Neural progenitor cell (in vitro differentiated cells): ENCODE measurements around the gene IL2RA. TPM values are rescaled to one million over a fixed set of nuclear protein-coding genes. Genes with fewer than 3 reads are reported as not detected.

ENCODE experiments used
- DNase-seq: peaks from one replicate; pipeline ENCODE4 v3.0.0-alpha.2; 2016; ENCODE audit warnings: low spot score
- H2AFZ ChIP-seq: fragments of 200-600 bp; sonication (generic); replicated peaks from 2 replicates; pipeline ENCODE4 v1.6.1; 2016; ENCODE audit warnings: antibody characterized with exemption
- H3F3A ChIP-seq: fragments of 200-600 bp; sonication (generic); 2 replicates; pipeline ENCODE4 v1.6.1; 2016; ENCODE audit warnings: antibody characterized with exemption, low read depth
- H3K27ac ChIP-seq: fragments of 200-600 bp; sonication (generic); 2 replicates; pipeline ENCODE4 v1.5.1; 2016; ENCODE audit warnings: mild to moderate bottlenecking
- H3K27me3 ChIP-seq: fragments of 200-600 bp; sonication (generic); 2 replicates; pipeline ENCODE4 v1.6.1; 2016; ENCODE audit warnings: mild to moderate bottlenecking, moderate library complexity
- H3K36me3 ChIP-seq: fragments of 200-600 bp; sonication (generic); 2 replicates; pipeline ENCODE4 v1.5.1; 2016
- H3K4me1 ChIP-seq: fragments of 200-600 bp; sonication (generic); 2 replicates; pipeline ENCODE4 v1.6.1; 2016; ENCODE audit warnings: mixed run types
- H3K4me2 ChIP-seq: fragments of 200-600 bp; sonication (generic); 2 replicates; pipeline ENCODE4 v1.6.1; 2016
- H3K4me3 ChIP-seq: fragments of 200-600 bp; sonication (generic); 2 replicates; pipeline ENCODE4 v1.5.1; 2016
- H3K79me2 ChIP-seq: fragments of 200-600 bp; sonication (generic); 2 replicates; pipeline ENCODE4 v1.6.1; 2016; ENCODE audit warnings: low read depth
- H3K9ac ChIP-seq: fragments of 200-600 bp; sonication (generic); 2 replicates; pipeline ENCODE4 v1.6.1; 2016
- H3K9me3 ChIP-seq: fragments of 200-600 bp; sonication (generic); 2 replicates; pipeline ENCODE4 v1.5.1; 2016; ENCODE audit warnings: low read depth
- H4K20me1 ChIP-seq: fragments of 200-600 bp; sonication (generic); 2 replicates; pipeline ENCODE4 v1.6.1; 2016; ENCODE audit warnings: low read depth
- H3K27ac Mint-ChIP-seq: 3 replicates; pipeline ENCODE4 v1.8.0; 2021; ENCODE audit warnings: mixed read lengths
- H3K27me3 Mint-ChIP-seq: 2 replicates; pipeline ENCODE4 v1.8.0; 2022; ENCODE audit warnings: low read depth, mild to moderate bottlenecking, inconsistent platforms, moderate library complexity, mixed read lengths; ENCODE audit not compliant: insufficient read depth
- H3K36me3 Mint-ChIP-seq: 3 replicates; pipeline ENCODE4 v1.8.0; 2021; ENCODE audit warnings: mixed read lengths
- H3K4me1 Mint-ChIP-seq: 3 replicates; pipeline ENCODE4 v1.8.0; 2021; ENCODE audit warnings: mixed read lengths
- H3K4me3 Mint-ChIP-seq: 3 replicates; pipeline ENCODE4 v1.8.0; 2021; ENCODE audit warnings: mild to moderate bottlenecking, moderate library complexity, mixed read lengths
- H3K9me3 Mint-ChIP-seq: 3 replicates; pipeline ENCODE4 v1.8.0; 2020; ENCODE audit warnings: mixed read lengths
- CTCF ChIP-seq: fragments of 200-600 bp; sonication (generic); IDR thresholded peaks from 2 replicates; pipeline ENCODE4 v1.5.1; 2017; ENCODE audit warnings: antibody characterized with exemption, mild to moderate bottlenecking
- EZH2 ChIP-seq: fragments of 200-600 bp; sonication (generic); IDR thresholded peaks from 2 replicates; pipeline ENCODE4 v1.6.1; 2017; ENCODE audit warnings: antibody characterized with exemption, mild to moderate bottlenecking, moderate library complexity
- EZH2phosphoT487 ChIP-seq: fragments of 200-600 bp; sonication (generic); IDR thresholded peaks from 2 replicates; pipeline ENCODE4 v1.6.1; 2017; ENCODE audit warnings: antibody characterized with exemption
- total RNA-seq: library from RNA; depleted of rRNA; stranded (reverse); fragments of >200 nt; gene quantifications from 2 replicates; pipeline ENCODE4 v1.2.3, GENCODE V29; 2015; ENCODE audit warnings: low replicate concordance

IL2RA gene
- total RNA-seq, 1 donor from 2014 or later = not detected

DNA sequence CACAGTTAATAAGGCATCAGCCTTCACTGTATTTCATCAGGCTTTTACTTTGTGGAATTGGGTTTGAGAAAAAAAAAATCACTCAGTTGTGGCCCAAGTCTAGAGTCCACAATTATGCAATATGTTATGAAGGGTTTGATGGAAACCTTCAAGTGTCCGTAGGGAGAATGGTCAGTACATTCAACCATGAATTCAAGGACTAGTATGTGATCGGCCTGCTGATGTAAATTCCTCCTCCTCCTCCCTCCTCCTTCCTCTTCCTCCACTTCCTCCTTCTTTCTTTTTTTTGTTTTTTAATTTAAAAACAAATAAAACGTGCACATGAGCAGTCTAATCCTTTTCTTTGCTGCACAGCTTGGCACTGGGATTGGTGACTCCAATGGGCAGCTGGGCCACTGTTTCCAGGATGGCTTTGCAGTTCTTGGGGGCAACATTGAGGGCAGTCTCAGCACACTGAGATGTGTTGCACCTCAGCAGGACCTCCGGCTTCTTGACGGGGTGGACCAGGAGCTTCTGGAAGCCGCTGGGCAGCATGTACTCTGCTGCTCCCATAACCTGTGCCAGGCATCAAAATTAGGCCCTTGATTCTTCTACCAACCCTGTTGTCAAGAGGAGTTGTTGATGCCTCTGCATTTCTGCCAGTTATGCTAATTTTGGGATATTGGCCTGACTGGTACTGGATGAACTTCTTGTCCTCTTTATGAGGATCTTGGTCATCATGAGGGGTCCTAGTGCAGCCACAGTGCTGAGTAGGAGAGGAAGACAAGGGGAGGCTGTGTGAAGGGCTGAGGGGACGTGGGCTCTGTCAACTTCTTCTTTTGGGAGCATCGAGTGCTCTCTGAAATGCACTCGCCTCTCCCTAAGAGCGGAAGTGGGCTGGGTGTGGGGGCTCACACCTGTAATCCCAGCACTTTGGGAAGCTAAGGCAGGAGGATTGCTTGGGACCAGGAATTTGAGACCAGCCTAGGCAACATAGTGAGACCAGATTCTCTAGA lies 9.3 kb upstream of the IL2RA start:
- Histone ChIP-seq H4K20me1 (no peaks in the 10 kb centered on the region), H3K27me3 (no peaks in the 10 kb centered on the region), H3K4me3 (no peak overlapping the region), H3K79me2 (no peaks in the 10 kb centered on the region), H3K9ac (no peak overlapping the region), H3K9me3 (no peaks in the 10 kb centered on the region), H3F3A (no peaks in the 10 kb centered on the region), H3K4me1 (peaks cover 4% of the 10 kb centered on the region), H3K4me2 (no peak overlapping the region), H3K27ac (no peak overlapping the region), H2AFZ (no peak overlapping the region), H3K36me3 (no peaks in the 10 kb centered on the region)
- no peaks in the 10 kb centered on the region for H3K36me3 Mint-ChIP-seq
- TF ChIP-seq EZH2phosphoT487 = no peak
- peaks cover 7% of the 10 kb centered on the region for H3K27me3 Mint-ChIP-seq
- H3K4me1 Mint-ChIP-seq = peaks cover 6% of the 10 kb centered on the region
- no peak overlapping the region for H3K4me3 Mint-ChIP-seq
- H3K27ac Mint-ChIP-seq = no peak overlapping the region
- DNase-seq = no peak
- no peaks in the 10 kb centered on the region for H3K9me3 Mint-ChIP-seq

DNA sequence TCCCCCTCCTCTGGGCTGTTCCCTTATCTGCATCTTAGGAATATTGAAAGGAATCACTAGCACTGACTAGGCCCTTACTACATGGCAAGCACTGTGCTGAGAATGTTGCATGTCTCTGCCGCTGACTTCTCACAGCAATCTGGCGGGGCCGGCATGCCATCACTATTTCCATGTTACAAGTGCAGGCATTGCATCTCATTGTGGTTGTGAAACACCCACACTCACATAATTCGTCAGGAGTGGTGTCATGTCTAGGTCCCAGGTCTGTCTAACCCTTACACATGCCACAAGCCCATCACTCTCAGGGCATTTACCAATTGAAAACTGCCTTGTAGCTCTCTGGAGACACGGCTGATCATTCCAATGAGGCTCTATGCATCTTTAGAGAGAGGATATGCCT lies 8.5 kb upstream of the IL2RA start:
- Histone ChIP-seq H3K79me2 (no peaks in the 10 kb centered on the region), H3K36me3 (no peaks in the 10 kb centered on the region), H3K9ac (no peak overlapping the region), H3K4me1 (peaks cover 4% of the 10 kb centered on the region), H3K4me3 (no peak overlapping the region), H3K27me3 (no peaks in the 10 kb centered on the region), H3F3A (no peaks in the 10 kb centered on the region), H3K27ac (no peak overlapping the region), H2AFZ (no peak overlapping the region), H3K4me2 (no peak overlapping the region), H3K9me3 (no peaks in the 10 kb centered on the region), H4K20me1 (no peaks in the 10 kb centered on the region)
- no peak for TF ChIP-seq CTCF
- no peak for TF ChIP-seq EZH2phosphoT487
- TF ChIP-seq EZH2 = no peak
- no peak for DNase-seq
- Mint-ChIP-seq H3K36me3 (no peaks in the 10 kb centered on the region), H3K4me3 (no peak overlapping the region), H3K9me3 (no peaks in the 10 kb centered on the region), H3K4me1 (peaks cover 6% of the 10 kb centered on the region), H3K27ac (no peak overlapping the region), H3K27me3 (peaks cover 7% of the 10 kb centered on the region)

DNA sequence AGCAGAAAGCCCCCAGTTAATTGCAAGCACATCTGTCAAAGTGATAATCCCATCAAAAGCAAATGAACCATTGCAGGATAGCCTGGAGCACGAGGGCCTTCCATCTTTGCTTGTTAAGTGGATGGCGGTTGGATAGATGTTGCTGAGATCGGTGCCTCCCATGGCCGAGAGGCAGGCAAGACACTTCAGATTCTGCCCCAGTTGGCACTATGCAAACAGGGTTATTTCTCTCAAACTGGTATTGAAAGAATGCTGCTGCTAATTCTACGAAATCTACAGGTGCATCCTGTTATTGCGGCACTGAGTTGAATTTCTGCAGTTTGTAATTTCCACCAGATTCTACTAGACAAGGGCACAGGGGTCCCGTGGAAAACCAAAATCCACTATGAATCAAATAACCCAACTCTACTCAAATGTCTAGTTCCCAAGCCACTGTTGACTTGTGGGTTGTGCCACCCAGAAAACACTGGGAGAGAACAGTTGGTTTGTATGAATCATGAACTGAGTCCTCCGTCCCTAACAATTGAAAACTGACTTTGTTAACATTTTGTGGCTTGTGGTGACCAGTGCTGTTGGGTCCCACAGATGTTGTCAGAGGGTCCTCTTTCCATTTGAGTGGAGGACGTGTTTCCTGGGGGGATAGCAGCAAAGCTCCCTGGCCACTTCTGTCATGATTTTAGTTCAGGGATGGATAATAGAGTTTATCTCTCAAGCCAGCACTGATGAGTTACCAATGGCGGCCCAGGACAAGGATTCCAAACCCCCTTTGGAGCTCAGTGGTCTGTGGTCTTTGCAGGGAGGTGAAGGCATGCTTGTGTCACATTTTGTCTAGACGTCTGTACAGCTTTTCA lies 7.1 kb upstream of the IL2RA start:
- H3F3A ChIP-seq = no peaks in the 10 kb centered on the region
- H3K27ac ChIP-seq = no peak overlapping the region
- H4K20me1 ChIP-seq = no peaks in the 10 kb centered on the region
- peaks cover 6% of the 10 kb centered on the region for H3K4me1 Mint-ChIP-seq
- no peaks in the 10 kb centered on the region for H3K9me3 ChIP-seq
- no peaks in the 10 kb centered on the region for H3K27me3 ChIP-seq
- no peak overlapping the region for H3K4me3 ChIP-seq
- H3K36me3 ChIP-seq = no peaks in the 10 kb centered on the region
- H3K4me1 ChIP-seq = peaks cover 4% of the 10 kb centered on the region
- H3K79me2 ChIP-seq = no peaks in the 10 kb centered on the region
- H3K9me3 Mint-ChIP-seq = peaks cover 3% of the 10 kb centered on the region
- H3K36me3 Mint-ChIP-seq = no peaks in the 10 kb centered on the region
- TF ChIP-seq EZH2phosphoT487 = no peak
- TF ChIP-seq CTCF = no peak
- no peak for TF ChIP-seq EZH2
- DNase-seq = no peak
- H3K27me3 Mint-ChIP-seq = peaks cover 9% of the 10 kb centered on the region
- no peak overlapping the region for H3K9ac ChIP-seq
- no peak overlapping the region for H3K4me2 ChIP-seq
- no peak overlapping the region for H2AFZ ChIP-seq
- H3K27ac Mint-ChIP-seq = no peak overlapping the region
- no peak overlapping the region for H3K4me3 Mint-ChIP-seq
